Mammary epithelial cell (primary cell): Measurements from ENCODE around the gene SPATA46.

Experiments
- EZH2 ChIP-seq: IDR thresholded peaks from 2 replicates; pipeline ENCODE4 v1.6.1; 2012; ENCODE audit warnings: low read length, inconsistent platforms, borderline replicate concordance
- TF ChIP-seq, protein P1 (sequence below), 2 donors: IDR thresholded peaks in 1 of 2; conservative IDR thresholded peaks in 1 of 2; 2 replicates each; pipeline ENCODE4 v1.5.1; 2011 to 2012; ENCODE audit warnings: inconsistent platforms in 2 of 2, low read length in 2 of 2, mild to moderate bottlenecking in 2 of 2, control low read depth in 1 of 2, low read depth in 1 of 2; ENCODE audit not compliant: insufficient read depth in 1 of 2; ENCODE audit errors: extremely low read depth in 1 of 2

DNA sequence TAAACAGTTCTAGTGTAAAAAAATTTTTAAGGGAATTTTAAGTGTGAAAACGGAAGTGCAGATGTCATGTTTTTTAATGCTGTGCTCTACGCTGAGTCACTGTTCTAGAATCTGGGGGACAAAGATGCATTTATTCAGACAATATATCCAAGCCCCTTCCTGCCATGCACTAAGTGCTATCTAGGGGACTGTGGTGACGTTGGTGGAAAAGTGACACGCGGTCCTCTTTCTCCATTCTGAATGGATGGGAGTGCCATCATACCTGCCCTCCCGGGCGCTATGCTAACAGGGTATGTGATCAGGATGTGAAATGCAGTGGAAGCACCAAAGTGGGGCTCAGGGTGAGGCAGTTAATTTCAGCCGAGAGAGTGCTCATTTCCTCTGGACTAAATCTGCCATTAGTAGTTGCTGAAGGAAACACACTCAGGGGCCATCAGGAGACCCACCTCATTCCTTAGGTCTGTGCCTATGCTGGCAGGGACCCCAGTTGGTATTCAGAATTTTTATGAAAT lies 11.5 kb upstream of the SPATA46 start:
- TF ChIP-seq, protein P1, sequence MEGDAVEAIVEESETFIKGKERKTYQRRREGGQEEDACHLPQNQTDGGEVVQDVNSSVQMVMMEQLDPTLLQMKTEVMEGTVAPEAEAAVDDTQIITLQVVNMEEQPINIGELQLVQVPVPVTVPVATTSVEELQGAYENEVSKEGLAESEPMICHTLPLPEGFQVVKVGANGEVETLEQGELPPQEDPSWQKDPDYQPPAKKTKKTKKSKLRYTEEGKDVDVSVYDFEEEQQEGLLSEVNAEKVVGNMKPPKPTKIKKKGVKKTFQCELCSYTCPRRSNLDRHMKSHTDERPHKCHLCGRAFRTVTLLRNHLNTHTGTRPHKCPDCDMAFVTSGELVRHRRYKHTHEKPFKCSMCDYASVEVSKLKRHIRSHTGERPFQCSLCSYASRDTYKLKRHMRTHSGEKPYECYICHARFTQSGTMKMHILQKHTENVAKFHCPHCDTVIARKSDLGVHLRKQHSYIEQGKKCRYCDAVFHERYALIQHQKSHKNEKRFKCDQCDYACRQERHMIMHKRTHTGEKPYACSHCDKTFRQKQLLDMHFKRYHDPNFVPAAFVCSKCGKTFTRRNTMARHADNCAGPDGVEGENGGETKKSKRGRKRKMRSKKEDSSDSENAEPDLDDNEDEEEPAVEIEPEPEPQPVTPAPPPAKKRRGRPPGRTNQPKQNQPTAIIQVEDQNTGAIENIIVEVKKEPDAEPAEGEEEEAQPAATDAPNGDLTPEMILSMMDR (conservative IDR thresholded peaks at IDR 0.05 in 1 of 2, IDR thresholded peaks at IDR 0.05 in 1 of 2; ENCODE audit: extremely low read depth in 1 of 2, insufficient read depth in 1 of 2, low read depth in 1 of 2, low read length in 2 of 2), result no peak
- TF ChIP-seq EZH2, result no peak
